Activated CD4-positive, alpha-beta T cell treated with anti-CD3 and anti-CD28 coated beads, Interleukin-2, amount 50 U/mL, for 48 hours (primary cell): Measurements from ENCODE around the gene CHRNA4.

ENCODE experiments used
- DNase-seq, 2 experiments: peaks; one replicate each; pipeline ENCODE4 v3.0.0-alpha.2; 2020

CHRNA4 gene

GRCh38 chr20:63318391-63319163, 42.6 kb downstream of the CHRNA4 start:
- DNase-seq: no peak

- no peak for DNase-seq
Measured at GRCh38 chr20:63317601-63318291, 43.4 kb downstream of the CHRNA4 start.

GRCh38 chr20:63317061-63317460, 44.1 kb downstream of the CHRNA4 start:
- DNase-seq: no peak

GRCh38 chr20:63316502-63316921, 44.6 kb downstream of the CHRNA4 start:
- no peak for DNase-seq

- DNase-seq: no peak
Measured at GRCh38 chr20:63315731-63316491, 45.2 kb downstream of the CHRNA4 start.

- no peak for DNase-seq
Measured at GRCh38 chr20:63315240-63315689, 45.9 kb downstream of the CHRNA4 start.

GRCh38 chr20:63314566-63315239, 46.4 kb downstream of the CHRNA4 start:
- DNase-seq: no peak

GRCh38 chr20:63314015-63314471, 47.1 kb downstream of the CHRNA4 start:
- DNase-seq: no peak

- DNase-seq: no peak
Measured at GRCh38 chr20:63313349-63314014, 47.7 kb downstream of the CHRNA4 start.

- no peak for DNase-seq
Measured at GRCh38 chr20:63312690-63313348, 48.3 kb downstream of the CHRNA4 start.

- no peak for DNase-seq
Measured at GRCh38 chr20:63312273-63312672, 48.9 kb downstream of the CHRNA4 start.

- no peak for DNase-seq
Measured at GRCh38 chr20:63311833-63312243, 49.3 kb downstream of the CHRNA4 start.

- DNase-seq: no peak
Measured at GRCh38 chr20:63311186-63311832, 49.8 kb downstream of the CHRNA4 start.

GRCh38 chr20:63310265-63310991, 50.7 kb downstream of the CHRNA4 start:
- DNase-seq: no peak

- DNase-seq: peak; percentile 37 to 41
Measured at GRCh38 chr20:63309261-63310071, 51.7 kb downstream of the CHRNA4 start.

GRCh38 chr20:63308218-63308911, 52.8 kb downstream of the CHRNA4 start:
- DNase-seq: no peak

- no peak for DNase-seq
Measured at GRCh38 chr20:63307538-63308217, 53.5 kb downstream of the CHRNA4 start.
